Panc1 (cell line): ENCODE results near the gene IGF2R. TPM values are rescaled to one million over a fixed set of nuclear protein-coding genes. Genes with fewer than 3 reads are reported as not detected.
"Not testable (repeated sequence)": the region's sequence is repeated elsewhere in the genome, so short reads cannot be mapped to it uniquely, and the experiment has no call there.

Experiments used
- ATAC-seq: fragments of 200-7000 bp; cut with Tn5 transposase; 2 replicates; pipeline ENCODE4 v1.9.1; 2020; ENCODE audit warnings: mild to moderate bottlenecking, moderate library complexity
- BruUV-seq: library from RNA; stranded (reverse); fragments of 400-500 nt; replicated peaks from 2 replicates; lab custom pipeline; 2021; lab: Mats Ljungman, UMichigan
- CTCF ChIA-PET: fragments of 300-600 bp; sonication (Branson Sonifier 250); formaldehyde crosslinking; loops from one replicate; lab custom pipeline; 2022; ENCODE audit warnings: antibody characterized with exemption; lab: Charles Lee
- POLR2A ChIA-PET: fragments of 300-600 bp; sonication (Branson Sonifier 250); formaldehyde crosslinking; loops from one replicate; lab custom pipeline; 2022; ENCODE audit warnings: antibody characterized with exemption; lab: Charles Lee
- DNase-seq: peaks from one replicate; pipeline ENCODE4 v3.0.0-alpha.2; 2010; ENCODE audit warnings: low read depth, low spot score
- H3K27ac ChIP-seq: 2 replicates; pipeline ENCODE4 v1.5.1; 2011; ENCODE audit warnings: mild to moderate bottlenecking, low read length, inconsistent platforms
- H3K27me3 ChIP-seq: fragments of 200-500 bp; sonication (Bioruptor generic); 2 replicates; pipeline ENCODE4 v1.6.0; 2014; ENCODE audit warnings: low read length, inconsistent platforms; ENCODE audit not compliant: control insufficient read depth, insufficient read depth
- H3K36me3 ChIP-seq: fragments of 200-500 bp; sonication (Bioruptor generic); 2 replicates; pipeline ENCODE4 v1.5.1; 2014; ENCODE audit warnings: inconsistent platforms, mild to moderate bottlenecking, low read length, moderate library complexity; ENCODE audit not compliant: control insufficient read depth, insufficient read depth
- H3K4me1 ChIP-seq: 2 replicates; pipeline ENCODE4 v1.5.1; 2011; ENCODE audit warnings: inconsistent platforms, mild to moderate bottlenecking, low read length, moderate library complexity; ENCODE audit not compliant: control insufficient read depth, insufficient read depth
- H3K4me3 ChIP-seq, 2 experiments: 2 replicates each; pipeline ENCODE4 v1.5.1; 2011 to 2012; ENCODE audit warnings: low read depth in 2 of 2, low read length in 2 of 2, mild to moderate bottlenecking in 2 of 2, inconsistent platforms in 1 of 2, moderate library complexity in 1 of 2
- H3K9me3 ChIP-seq: fragments of 200-500 bp; sonication (Bioruptor generic); 2 replicates; pipeline ENCODE4 v1.5.1; 2014; ENCODE audit warnings: low read depth, mild to moderate bottlenecking, inconsistent platforms, low read length, moderate library complexity; ENCODE audit not compliant: control insufficient read depth, insufficient read depth
- POLR2AphosphoS5 ChIP-seq: IDR thresholded peaks from 2 replicates; pipeline ENCODE4 v1.6.1; 2012; ENCODE audit warnings: mild to moderate bottlenecking, low read depth, low read length, moderate library complexity
- REST ChIP-seq, 2 experiments: IDR thresholded peaks; 2 replicates each; pipeline ENCODE4 v1.6.1; 2011 to 2012; ENCODE audit warnings: low read depth in 2 of 2, control low read depth in 1 of 2, low read length in 1 of 2, mild to moderate bottlenecking in 1 of 2, moderate library complexity in 1 of 2; ENCODE audit not compliant: insufficient read depth in 1 of 2
- SIN3A ChIP-seq: IDR thresholded peaks from 2 replicates; pipeline ENCODE4 v1.6.1; 2012; ENCODE audit warnings: low read depth, mild to moderate bottlenecking, low read length, moderate library complexity, borderline replicate concordance; ENCODE audit not compliant: insufficient read depth
- TCF7L2 ChIP-seq: IDR thresholded peaks from 2 replicates; pipeline ENCODE4 v1.6.1; 2011; ENCODE audit warnings: mild to moderate bottlenecking, low read depth, low read length, inconsistent platforms
- in situ Hi-C: cut with HindIII; loops from 2 replicates; pipeline ENCODE4 v1.10.0; 2016; ENCODE audit warnings: low sequenced_read_pairs, low pct_unique_long_range_greater_than_20kb
- intact Hi-C: fragments of 100-400 bp; cut with micrococcal nuclease; formaldehyde crosslinking; loops from one replicate; pipeline ENCODE4 v1.10.0; 2022; ENCODE audit not compliant: unreplicated experiment
- total RNA-seq: library from RNA; stranded (reverse); gene quantifications from one replicate; pipeline ENCODE4 v1.2.1, GENCODE V29; 2021; ENCODE audit not compliant: unreplicated experiment
- TF ChIP-seq, protein P1 (sequence below): fragments of 450-650 bp; IDR thresholded peaks from 2 replicates; pipeline ENCODE4 v1.5.1; 2017; ENCODE audit warnings: mild to moderate bottlenecking

IGF2R gene
- total RNA-seq, 1 experiment from 2014 or later, result 163 TPM

DNA sequence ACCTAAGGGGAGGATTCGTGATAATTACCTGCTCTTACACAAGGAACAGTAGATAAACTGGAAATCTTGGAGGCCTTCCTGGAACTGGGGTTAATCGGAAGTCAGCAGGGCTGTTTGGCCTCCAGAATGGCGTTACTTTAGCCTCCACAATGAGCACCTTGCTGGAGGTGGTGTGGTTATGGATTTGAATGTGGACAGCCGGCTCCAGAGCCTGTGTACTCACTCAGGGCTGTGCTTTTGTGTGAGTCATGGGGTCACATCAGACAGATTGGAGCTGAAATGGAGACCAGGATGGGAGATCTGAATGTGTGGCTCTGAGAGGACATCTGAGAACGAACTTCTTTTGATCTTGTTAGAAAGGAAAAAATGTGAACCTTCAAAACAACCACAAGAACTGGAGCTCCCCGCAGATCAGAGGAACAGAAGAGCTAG is 30.4 kb downstream of the IGF2R start:
- ChIA-PET CTCF (no interaction called here), POLR2A (no interaction called here)
- Histone ChIP-seq H3K4me3 (no peak overlapping the region), H3K9me3 (no peaks in the 10 kb centered on the region), H3K27me3 (no peaks in the 10 kb centered on the region), H3K4me1 (no peaks in the 10 kb centered on the region; the same call in 1 of the 2 replicates), H3K36me3 (peaks cover 2% of the 10 kb centered on the region; the same call in 1 of the 2 replicates), H3K27ac (no peak overlapping the region)
- ATAC-seq (no peak), DNase-seq (no peak)
- TF ChIP-seq POLR2AphosphoS5, result no peak
- TF ChIP-seq, protein P1, sequence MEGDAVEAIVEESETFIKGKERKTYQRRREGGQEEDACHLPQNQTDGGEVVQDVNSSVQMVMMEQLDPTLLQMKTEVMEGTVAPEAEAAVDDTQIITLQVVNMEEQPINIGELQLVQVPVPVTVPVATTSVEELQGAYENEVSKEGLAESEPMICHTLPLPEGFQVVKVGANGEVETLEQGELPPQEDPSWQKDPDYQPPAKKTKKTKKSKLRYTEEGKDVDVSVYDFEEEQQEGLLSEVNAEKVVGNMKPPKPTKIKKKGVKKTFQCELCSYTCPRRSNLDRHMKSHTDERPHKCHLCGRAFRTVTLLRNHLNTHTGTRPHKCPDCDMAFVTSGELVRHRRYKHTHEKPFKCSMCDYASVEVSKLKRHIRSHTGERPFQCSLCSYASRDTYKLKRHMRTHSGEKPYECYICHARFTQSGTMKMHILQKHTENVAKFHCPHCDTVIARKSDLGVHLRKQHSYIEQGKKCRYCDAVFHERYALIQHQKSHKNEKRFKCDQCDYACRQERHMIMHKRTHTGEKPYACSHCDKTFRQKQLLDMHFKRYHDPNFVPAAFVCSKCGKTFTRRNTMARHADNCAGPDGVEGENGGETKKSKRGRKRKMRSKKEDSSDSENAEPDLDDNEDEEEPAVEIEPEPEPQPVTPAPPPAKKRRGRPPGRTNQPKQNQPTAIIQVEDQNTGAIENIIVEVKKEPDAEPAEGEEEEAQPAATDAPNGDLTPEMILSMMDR, result no peak
- TF ChIP-seq SIN3A, result no peak
- in situ Hi-C loops (no loop called here), intact Hi-C loops (no loop called here)
- no TSS peak for BruUV-seq

- in situ Hi-C loops, result no loop called here
- Histone ChIP-seq H3K4me1 (no peaks in the 10 kb centered on the region; the same call in 1 of the 2 replicates), H3K27ac (no peak overlapping the region), H3K36me3 (peaks cover 2% of the 10 kb centered on the region; the same call in 1 of the 2 replicates), H3K4me3 (no peak overlapping the region), H3K9me3 (peaks cover 4% of the 10 kb centered on the region; the same call in 1 of the 2 replicates), H3K27me3 (no peaks in the 10 kb centered on the region)
- DNase-seq, result no peak
- ChIA-PET CTCF (no interaction called here), POLR2A (no interaction called here)
- ATAC-seq, result no peak
- intact Hi-C loops, result no loop called here
- TF ChIP-seq POLR2AphosphoS5 (no peak), TCF7L2 (no peak), REST (IDR thresholded peaks at IDR 0.05; ENCODE audit: insufficient read depth in 1 of 2, low read depth in 2 of 2, low read length in 1 of 2) (no peak), SIN3A (no peak)
- TF ChIP-seq, protein P1, result no peak
- BruUV-seq, result no TSS peak
Measured at GRCh38 chr6:160000280-160000704, 31.4 kb downstream of the IGF2R start.

GRCh38 chr6:160000893-160001427 is 32.1 kb downstream of the IGF2R start:
- CTCF ChIA-PET, H3K36me3 ChIP-seq, H3K27me3 ChIP-seq, H3K27ac ChIP-seq, intact Hi-C loops, BruUV-seq, POLR2A ChIA-PET, in situ Hi-C loops, H3K4me3 ChIP-seq, H3K4me1 ChIP-seq, DNase-seq, H3K9me3 ChIP-seq, ATAC-seq: not testable (repeated sequence)
